ENCODE measurements around the gene UBALD1. TPM values are rescaled to one million over a fixed set of nuclear protein-coding genes. Genes with fewer than 3 reads are reported as not detected.

Gene UBALD1
- total RNA-seq, 1 experiment from 2014 or later: 21.4 TPM

GRCh38 chr16:4613636-4614570 is 785 bp downstream of the UBALD1 start:
- H3K27me3 ChIP-seq (ENCODE audit: control insufficient read depth, insufficient read depth, low read length): no peaks in the 10 kb centered on the region
- peak; percentile 82 for DNase-seq
- peak overlapping the region; percentile 89 for H3K4me3 ChIP-seq (ENCODE audit: insufficient read depth, low read depth, low read length)
- no peaks in the 10 kb centered on the region for H3K36me3 ChIP-seq (replicated peaks; ENCODE audit: control insufficient read depth, insufficient read depth, low read length)

- Histone ChIP-seq H3K27me3 (ENCODE audit: control insufficient read depth, insufficient read depth, low read length) (no peaks in the 10 kb centered on the region), H3K36me3 (replicated peaks; ENCODE audit: control insufficient read depth, insufficient read depth, low read length) (no peaks in the 10 kb centered on the region; the same call in none of the 2 replicates)
- peak; percentile 67 for DNase-seq
Observed at GRCh38 chr16:4612977-4613635, 1.6 kb downstream of the UBALD1 start.

GRCh38 chr16:4612474-4612931 is 2.2 kb downstream of the UBALD1 start:
- DNase-seq: peak; percentile 94
- Histone ChIP-seq H3K4me3 (ENCODE audit: insufficient read depth, low read depth, low read length) (peak overlapping the region; percentile 9; the same call in 1 of the 2 replicates), H3K27me3 (ENCODE audit: control insufficient read depth, insufficient read depth, low read length) (no peaks in the 10 kb centered on the region), H3K36me3 (replicated peaks; ENCODE audit: control insufficient read depth, insufficient read depth, low read length) (no peaks in the 10 kb centered on the region; the same call in none of the 2 replicates)

More at GRCh38 chr16:4612977-4613635, 1.6 kb downstream of the UBALD1 start:
- H3K4me3 ChIP-seq (ENCODE audit: insufficient read depth, low read depth, low read length): peak overlapping the region; percentile 89

- Histone ChIP-seq H3K36me3 (replicated peaks; ENCODE audit: control insufficient read depth, insufficient read depth, low read length) (no peaks in the 10 kb centered on the region; the same call in none of the 2 replicates), H3K27me3 (ENCODE audit: control insufficient read depth, insufficient read depth, low read length) (no peaks in the 10 kb centered on the region), H3K4me3 (ENCODE audit: insufficient read depth, low read depth, low read length) (no peak overlapping the region)
- peak; percentile 63 for DNase-seq
Observed at GRCh38 chr16:4611337-4612021, 3.2 kb downstream of the UBALD1 start.

- Histone ChIP-seq H3K4me3 (ENCODE audit: insufficient read depth, low read depth, low read length) (no peak overlapping the region), H3K36me3 (replicated peaks; ENCODE audit: control insufficient read depth, insufficient read depth, low read length) (no peaks in the 10 kb centered on the region; the same call in none of the 2 replicates), H3K27me3 (ENCODE audit: control insufficient read depth, insufficient read depth, low read length) (no peaks in the 10 kb centered on the region)
- DNase-seq: peak; percentile 67
Observed at GRCh38 chr16:4610011-4611005, 4.4 kb downstream of the UBALD1 start.

- no peak overlapping the region for H3K4me3 ChIP-seq (ENCODE audit: insufficient read depth, low read depth, low read length)
- H3K36me3 ChIP-seq (replicated peaks; ENCODE audit: control insufficient read depth, insufficient read depth, low read length): no peaks in the 10 kb centered on the region; the same call in none of the 2 replicates
- no peaks in the 10 kb centered on the region for H3K27me3 ChIP-seq (ENCODE audit: control insufficient read depth, insufficient read depth, low read length)
- DNase-seq: peak; percentile 68
Observed at GRCh38 chr16:4609200-4610010, 5.3 kb downstream of the UBALD1 start.

- Histone ChIP-seq H3K36me3 (replicated peaks; ENCODE audit: control insufficient read depth, insufficient read depth, low read length) (no peaks in the 10 kb centered on the region; the same call in none of the 2 replicates), H3K27me3 (ENCODE audit: control insufficient read depth, insufficient read depth, low read length) (no peaks in the 10 kb centered on the region), H3K4me3 (ENCODE audit: insufficient read depth, low read depth, low read length) (no peak overlapping the region)
- DNase-seq: peak; percentile 53
Observed at GRCh38 chr16:4608704-4608980, 6.0 kb downstream of the UBALD1 start.

GRCh38 chr16:4607841-4608703 is 6.6 kb downstream of the UBALD1 start:
- Histone ChIP-seq H3K4me3 (ENCODE audit: insufficient read depth, low read depth, low read length) (no peak overlapping the region), H3K36me3 (replicated peaks; ENCODE audit: control insufficient read depth, insufficient read depth, low read length) (no peaks in the 10 kb centered on the region; the same call in none of the 2 replicates)
- DNase-seq: peak; percentile 43

GRCh38 chr16:4606354-4606753 is 8.3 kb downstream of the UBALD1 start:
- Histone ChIP-seq H3K36me3 (replicated peaks; ENCODE audit: control insufficient read depth, insufficient read depth, low read length) (no peaks in the 10 kb centered on the region; the same call in none of the 2 replicates), H3K4me3 (ENCODE audit: insufficient read depth, low read depth, low read length) (no peak overlapping the region), H3K27me3 (ENCODE audit: control insufficient read depth, insufficient read depth, low read length) (no peaks in the 10 kb centered on the region)
- peak; percentile 46 for DNase-seq

More at GRCh38 chr16:4607841-4608703, 6.6 kb downstream of the UBALD1 start:
- no peaks in the 10 kb centered on the region for H3K27me3 ChIP-seq (ENCODE audit: control insufficient read depth, insufficient read depth, low read length)

- peak; percentile 68 for DNase-seq
- Histone ChIP-seq H3K27me3 (ENCODE audit: control insufficient read depth, insufficient read depth, low read length) (no peaks in the 10 kb centered on the region), H3K36me3 (replicated peaks; ENCODE audit: control insufficient read depth, insufficient read depth, low read length) (no peaks in the 10 kb centered on the region; the same call in none of the 2 replicates), H3K4me3 (ENCODE audit: insufficient read depth, low read depth, low read length) (no peak overlapping the region)
Observed at GRCh38 chr16:4604401-4604800, 10.3 kb downstream of the UBALD1 start.

- peak; percentile 57 for DNase-seq
- no peaks in the 10 kb centered on the region for H3K27me3 ChIP-seq (ENCODE audit: control insufficient read depth, insufficient read depth, low read length)
- no peaks in the 10 kb centered on the region; the same call in none of the 2 replicates for H3K36me3 ChIP-seq (replicated peaks; ENCODE audit: control insufficient read depth, insufficient read depth, low read length)
- H3K4me3 ChIP-seq (ENCODE audit: insufficient read depth, low read depth, low read length): no peak overlapping the region
Observed at GRCh38 chr16:4603624-4604170, 11.0 kb downstream of the UBALD1 start.

GRCh38 chr16:4602331-4602730 is 12.4 kb downstream of the UBALD1 start:
- Histone ChIP-seq H3K4me3 (ENCODE audit: insufficient read depth, low read depth, low read length) (no peak overlapping the region), H3K36me3 (replicated peaks; ENCODE audit: control insufficient read depth, insufficient read depth, low read length) (no peaks in the 10 kb centered on the region), H3K27me3 (ENCODE audit: control insufficient read depth, insufficient read depth, low read length) (no peaks in the 10 kb centered on the region)
- DNase-seq: peak; percentile 76
